Islet of Langerhans (tissue), 1 donor: ENCODE results near the gene ANO1.

Experiments used
- FAIRE-seq: peaks from one replicate; lab custom pipeline; 2011; peaks lifted over from hg19 to GRCh38; lab: Jason Lieb, UNC

The ANO1 gene

DNA sequence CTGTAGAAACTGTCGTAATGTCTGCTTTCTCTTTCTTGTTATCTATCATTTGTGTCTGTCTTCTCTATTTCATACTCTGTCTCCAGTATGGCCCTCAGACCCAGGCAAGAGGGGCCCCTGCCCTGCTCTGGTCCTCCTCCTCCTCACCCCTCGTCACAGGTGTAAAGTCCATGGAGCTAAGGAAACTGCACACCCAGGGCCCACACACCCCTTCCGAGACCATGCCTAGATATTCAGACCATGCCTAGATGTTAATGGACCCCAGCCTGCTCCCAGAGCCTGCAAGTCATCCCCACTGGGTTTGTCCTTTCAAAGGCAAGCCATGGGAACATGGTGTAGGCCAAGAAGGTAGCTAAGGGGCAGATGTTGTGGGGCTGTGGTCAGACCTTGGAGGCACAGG lies 24.1 kb upstream of the ANO1 start:
- FAIRE-seq, result no peak

DNA sequence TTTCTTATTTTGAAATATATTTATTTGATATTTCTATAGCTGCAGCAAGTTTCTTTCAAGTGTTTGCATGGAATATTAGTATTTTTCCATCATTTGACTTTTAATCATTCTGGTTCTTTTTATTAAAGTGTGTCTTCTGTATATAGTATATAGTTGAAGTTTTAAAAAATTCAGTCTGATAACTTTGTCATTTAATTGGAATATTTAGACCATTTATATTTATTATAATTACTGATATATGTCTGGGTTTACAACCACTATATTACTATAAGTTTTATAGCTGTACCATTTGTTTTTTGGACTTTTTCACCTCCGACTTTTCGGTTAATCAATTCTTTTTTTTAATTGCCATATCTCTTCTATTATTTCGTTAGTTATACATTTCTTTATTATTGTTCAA lies 22.7 kb upstream of the ANO1 start:
- FAIRE-seq, result no peak

DNA sequence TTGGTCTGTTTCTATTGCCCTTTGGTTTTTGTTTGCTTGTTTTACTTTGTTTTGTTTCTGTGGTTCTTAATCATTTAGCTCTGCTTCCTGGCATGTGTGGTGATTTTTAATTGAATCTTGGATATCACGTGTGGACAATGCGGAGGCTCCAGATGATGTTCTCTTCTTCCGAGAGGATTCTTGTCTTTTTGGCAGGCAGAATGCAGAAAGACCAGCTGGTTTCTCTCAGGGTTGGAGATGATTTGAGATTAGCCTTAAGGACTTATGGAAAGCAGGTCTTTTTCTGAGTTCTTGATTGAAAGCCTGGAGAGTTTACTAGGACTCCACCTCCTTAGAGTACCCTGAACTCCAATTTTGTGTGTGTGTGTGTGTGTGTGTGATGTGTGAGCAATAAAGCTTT lies 21.0 kb upstream of the ANO1 start:
- FAIRE-seq, result no peak

DNA sequence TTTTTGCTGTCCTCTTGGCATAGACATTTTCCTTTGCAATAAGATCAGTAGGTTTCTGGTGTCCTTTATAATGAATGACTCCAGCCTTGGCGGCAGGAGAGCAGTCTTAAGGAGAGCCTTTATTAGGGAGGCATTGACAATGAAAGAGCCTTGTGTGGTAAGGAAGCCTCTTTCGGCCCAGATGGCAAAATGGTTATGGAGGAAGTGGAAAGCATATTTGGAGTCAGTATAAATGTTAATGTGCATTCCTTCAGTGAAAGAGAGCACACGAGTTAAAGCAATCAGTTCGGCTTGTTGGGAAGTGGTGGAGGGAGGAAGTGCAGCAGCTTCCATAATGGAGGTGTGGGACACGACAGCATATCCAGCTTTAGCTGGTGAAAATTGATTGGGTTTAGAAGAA lies 18.1 kb upstream of the ANO1 start:
- FAIRE-seq, result no peak

DNA sequence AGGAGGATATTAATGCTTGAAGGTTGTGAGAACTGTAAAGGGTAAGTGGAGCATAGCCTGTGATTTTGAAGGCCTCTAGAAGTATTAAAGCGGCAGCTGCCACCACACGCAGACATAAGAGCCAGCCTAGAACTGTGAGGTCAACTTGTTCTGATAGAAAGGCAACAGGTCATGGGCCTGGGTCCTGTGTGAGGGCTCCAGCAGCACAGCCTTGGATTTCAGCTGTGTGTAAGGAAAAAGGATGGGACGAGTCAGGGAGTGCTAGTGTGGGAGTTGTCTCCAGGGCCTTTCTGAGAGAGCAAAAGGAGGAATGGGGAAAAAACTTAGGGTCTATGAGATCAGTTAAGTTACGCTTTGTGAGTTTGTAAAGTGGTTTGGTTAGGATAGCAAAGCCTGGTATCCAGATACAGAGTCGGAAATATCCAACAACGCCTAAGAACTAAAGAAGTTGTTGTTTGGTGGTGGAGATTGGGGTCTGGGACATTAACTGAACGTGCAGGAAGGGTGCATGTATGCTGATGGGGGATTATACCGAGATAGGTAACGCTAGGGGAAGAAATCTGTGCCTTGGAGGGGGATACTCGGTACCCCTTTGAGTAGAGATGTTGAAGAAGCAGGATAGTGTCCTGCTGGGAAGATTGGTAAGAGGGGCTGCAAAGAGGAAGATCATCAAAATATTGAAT lies 17.4 kb upstream of the ANO1 start:
- no peak for FAIRE-seq

DNA sequence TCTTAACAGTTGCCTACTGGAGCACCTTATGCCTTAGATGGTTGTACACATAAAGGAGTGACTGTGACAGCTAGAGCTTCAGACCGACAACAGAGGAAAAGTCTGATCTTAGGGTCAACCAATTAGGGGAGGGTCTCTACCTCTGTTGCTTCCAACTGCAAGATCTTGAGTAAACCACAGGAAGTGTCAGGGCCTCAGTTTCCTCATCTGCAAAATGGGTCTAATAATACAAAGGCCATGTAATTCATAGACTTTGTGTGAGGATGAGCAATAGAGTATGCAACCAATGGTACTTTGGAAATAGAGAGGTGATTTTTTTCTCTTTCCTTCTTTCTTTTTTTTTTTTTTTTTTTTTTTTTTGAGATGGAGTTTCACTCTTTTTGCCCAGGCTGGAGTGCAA lies 16.4 kb upstream of the ANO1 start:
- FAIRE-seq, result no peak

DNA sequence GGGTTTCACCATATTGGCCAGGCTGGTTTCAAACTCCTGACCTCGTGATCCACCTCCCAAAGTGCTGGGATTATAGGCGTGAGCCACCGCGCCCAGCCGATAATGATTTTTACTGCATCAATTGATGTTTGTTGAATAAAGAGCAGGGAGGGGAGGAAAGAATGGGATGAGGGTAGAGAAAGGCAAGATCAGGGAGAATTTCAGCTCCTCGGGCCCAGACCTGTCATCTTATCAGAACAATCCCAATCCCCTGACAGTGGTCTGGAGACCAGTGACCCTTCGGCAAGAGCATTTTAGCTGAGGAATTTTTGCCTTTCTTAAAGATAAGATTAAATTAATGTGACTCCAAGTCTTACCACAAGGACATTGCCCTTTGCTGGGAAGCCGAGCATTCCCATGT lies 15.0 kb upstream of the ANO1 start:
- FAIRE-seq, result no peak

DNA sequence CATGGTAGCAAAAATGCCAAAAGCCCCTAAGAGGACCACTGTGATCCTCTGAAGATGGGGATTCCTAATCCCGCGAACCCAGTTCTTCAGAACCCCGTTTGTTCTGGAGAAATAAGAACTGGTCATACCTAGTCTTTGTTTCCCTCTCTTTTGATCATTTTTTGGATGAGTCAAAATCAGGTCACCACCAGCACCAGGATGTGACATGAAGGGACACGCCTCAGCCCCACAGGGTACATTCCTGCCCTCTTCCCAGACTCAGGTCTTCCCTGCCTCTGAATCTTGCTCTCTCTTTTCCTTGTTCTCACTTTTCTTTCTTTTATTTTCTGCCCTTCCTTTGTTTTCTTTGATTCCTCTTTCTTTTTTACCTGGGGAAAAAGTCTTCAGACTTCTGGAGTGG lies 14.6 kb upstream of the ANO1 start:
- no peak for FAIRE-seq

DNA sequence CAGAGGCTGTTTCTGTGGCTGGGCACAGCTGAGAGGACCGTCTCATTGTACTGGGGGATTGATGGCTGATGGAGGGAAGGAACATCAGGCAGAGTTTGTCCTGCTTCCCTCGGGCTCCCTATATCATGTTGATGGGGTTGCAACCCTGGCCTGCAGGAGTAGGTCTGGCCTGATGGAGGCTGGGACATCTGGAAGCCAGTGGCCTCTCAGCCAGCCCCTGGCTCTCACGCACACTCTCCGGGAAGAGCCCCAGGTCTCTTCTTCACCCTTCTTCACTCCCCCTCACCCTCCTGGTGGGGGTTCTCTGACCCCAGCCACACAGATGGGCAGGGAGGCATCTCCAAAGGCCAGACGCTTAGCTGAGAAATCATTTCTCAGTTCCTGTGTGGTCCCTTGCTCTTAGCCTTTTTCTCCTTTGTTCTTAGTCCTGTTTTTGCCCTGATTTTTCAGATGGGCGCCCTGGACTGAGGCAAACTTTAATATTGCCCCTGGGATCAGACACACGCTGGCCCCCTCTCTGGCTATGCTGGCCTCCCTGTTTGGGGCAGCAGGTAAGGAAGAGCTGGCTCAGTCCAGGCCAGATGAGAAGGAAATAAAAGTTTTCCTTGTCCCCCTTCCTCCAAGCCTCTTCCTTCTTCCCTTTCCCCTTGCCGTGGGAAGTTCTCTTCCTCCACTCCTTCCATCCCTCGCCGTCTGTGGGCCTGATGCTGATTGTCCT lies 13.9 kb upstream of the ANO1 start:
- FAIRE-seq, result no peak

DNA sequence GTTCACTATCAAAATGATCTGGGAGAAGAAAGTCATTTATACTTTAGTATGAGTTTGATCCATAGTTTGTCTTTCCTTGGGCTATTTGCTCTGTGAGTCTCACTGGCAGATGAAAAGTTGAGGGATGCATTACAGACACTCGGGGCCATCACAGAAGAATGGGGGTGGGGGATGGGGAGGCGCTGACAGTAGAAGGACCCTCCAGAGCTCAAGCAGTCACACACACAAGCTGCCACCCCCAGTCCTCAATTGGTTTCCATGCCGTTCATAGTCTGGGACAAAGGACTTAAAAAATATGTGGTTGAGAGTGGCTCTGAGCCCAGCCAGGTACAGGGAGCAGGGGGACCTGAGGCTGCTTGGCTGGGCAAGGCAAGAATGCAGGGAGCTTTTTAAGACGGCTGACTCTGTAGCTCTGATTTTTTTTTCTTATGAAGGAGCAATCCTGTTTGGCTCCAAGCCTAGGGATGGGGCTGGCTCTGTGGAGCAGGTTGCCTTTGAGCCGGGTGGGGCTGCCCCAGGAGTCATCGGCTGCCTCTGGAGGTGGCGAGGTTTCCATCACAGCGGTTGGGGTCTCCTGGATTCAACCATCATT lies 13.3 kb upstream of the ANO1 start:
- FAIRE-seq, result no peak

DNA sequence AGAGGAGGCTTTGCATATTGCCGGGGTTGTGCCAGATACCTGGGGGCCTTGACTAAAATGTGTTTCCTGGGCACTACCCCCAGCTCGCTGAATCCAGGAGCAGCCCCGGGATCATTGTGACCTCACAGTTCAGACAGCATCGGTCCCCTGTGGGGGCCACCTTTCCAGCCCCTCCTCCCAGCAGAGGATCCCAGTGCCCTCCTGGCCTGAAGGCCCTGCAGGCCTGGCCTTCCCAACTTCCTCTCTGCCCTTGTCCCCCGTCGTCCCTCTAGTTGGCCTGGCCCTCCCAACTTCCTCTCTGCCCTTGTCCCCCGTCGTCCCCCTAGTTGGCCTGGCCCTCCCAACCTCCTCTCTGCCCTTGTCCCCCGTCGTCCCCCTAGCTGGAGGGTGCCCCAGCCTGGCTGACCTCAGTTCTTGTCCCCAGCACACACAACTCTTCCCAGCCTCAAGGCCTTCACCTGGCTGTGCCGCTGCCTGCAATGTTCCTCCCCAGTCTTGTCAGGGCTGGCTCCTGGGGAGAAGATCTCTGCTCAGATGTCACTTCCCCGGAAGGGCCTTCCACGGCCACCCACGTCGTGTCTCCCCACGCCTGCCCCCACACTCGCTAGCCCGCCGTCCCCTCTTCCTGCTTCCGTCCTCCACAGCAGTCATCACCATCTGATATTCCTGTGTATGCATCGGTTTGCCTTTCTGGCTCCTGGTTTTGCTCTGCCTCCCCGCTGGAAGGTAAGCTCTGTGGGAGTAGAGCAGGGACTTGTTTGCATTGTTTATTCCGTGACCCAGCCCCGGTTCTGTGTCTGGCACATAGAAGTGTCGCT lies 12.6 kb upstream of the ANO1 start:
- no peak for FAIRE-seq

DNA sequence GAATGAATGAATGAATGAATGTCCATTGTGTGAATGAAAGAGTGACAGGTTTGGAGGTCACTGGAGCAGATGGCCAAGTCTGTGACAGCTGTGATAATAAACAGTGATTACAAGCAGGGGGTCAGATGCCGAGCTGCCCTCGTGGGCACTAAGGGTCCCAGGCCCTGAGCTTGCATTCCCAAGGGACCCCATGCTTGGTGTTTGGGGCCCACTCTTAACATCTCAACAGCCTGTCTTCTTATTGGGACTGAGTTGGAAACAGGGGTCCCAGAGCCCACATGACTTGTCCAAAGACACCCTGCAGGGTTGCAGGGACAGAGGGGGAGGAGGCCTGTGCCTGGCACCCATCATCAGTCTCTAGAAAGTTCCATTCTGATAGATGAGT lies 12.0 kb upstream of the ANO1 start:
- no peak for FAIRE-seq

DNA sequence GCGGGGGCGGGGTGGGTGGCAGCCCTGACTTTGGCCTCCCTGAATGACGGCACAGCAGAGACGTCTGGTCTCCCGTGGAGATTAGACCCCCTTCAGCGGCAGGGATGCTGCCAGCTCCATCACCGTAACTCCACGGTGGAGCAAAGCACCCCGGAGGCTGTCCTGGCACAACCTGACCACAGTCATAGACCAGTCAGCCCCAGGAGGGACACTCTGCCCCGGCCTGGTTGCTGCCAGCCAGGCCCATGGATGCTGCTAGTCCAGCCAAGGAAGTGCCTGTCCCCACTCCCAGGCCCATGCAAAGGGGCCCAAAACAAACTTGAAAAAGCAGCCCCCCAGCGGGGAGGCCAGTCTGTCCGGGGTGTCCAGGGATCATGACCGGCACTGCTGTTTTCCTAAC lies 11.5 kb upstream of the ANO1 start:
- no peak for FAIRE-seq

DNA sequence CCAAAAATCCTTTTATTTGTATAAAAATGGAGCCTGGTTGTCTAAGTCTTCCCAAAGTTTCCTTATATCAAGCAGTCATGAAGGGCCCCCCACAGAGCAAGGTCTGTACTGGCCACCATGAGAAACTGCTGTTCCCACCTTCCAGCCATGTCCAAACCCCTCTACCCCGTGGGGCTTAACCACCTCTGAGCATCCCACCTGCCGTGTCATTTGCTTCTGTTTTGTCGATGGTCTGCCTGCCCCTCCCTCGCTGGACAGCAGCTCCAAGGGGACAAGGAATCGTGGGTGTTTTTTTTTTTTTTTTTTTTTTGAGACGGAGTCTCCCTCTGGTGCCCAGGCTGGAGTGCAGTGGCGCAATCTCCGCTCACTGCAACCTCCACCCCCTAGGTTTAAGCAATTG lies 11.1 kb upstream of the ANO1 start:
- no peak for FAIRE-seq

DNA sequence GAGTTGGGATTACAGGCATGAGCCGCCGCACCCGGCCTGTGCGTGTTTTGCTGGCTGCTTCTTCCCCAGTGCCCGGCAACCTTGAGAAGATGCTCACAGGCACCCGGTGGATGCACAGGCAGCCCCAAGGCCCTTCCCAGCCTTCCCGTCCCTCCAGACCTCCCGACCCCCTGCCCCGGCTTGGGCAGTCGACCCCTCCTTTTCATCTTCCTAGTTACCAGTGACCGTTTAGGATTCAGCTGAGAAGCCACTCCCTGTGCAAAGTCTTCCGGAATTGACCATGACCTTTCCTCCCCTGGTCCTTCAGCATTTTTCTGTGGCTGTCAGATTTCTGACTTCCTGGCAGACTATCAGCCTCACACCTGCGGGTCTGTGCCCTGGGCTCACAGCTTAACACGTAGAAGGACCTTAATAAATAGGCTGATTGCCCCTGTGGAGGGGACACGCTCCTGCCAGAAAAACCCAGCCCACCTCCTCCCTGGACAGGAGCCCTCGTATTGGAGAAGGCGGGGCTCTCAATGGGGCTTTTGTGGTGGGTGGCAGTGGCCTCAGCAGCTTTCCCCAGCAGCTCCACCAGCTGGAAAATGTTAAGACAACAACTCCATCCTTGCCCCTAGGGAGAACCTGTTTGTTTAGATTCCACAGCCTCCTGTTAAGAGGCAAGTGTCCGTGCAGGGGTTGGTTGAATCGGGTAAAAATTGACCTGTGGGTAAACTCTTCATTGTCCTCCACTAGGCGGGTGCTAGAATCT lies 10.4 kb upstream of the ANO1 start:
- FAIRE-seq, result no peak

DNA sequence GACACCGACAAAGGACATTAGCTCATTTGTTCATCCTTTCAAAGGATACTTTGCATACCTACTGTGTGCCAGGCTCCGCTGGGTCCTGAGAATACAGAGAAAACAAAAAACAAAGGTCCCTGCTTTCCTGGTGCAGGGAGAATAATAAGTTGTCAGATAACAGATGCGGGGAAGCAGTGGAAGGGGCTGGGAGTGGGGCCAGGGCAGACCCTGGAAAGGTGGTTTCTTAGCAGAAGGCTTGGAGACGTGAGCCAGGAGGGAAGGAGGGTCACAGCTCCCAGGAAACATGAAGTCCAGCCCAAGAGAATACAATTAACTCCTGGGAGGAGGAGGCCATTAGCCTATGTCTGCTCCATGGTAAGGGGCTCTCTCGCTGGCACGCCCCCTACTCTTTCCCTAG lies 9.8 kb upstream of the ANO1 start:
- no peak for FAIRE-seq

DNA sequence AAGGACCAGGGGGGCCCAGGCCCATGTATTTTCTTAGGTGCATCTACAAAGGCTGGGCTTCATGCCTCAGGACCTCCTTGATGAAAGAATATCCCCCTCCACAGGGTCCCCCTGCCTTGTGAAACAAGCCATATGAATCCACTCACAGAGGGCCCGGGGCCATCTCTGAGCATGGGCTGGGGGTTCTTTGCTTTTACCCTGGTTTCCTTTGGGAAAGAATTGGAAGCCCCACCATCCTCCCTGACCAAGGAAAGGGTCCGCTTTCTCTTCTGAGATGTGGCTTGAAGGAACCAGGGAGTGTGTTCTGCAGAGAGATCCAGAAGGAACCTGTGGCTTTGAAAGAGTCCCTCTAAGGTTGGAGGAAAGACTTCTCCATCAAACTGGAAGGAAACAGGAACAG lies 9.2 kb upstream of the ANO1 start:
- no peak for FAIRE-seq

DNA sequence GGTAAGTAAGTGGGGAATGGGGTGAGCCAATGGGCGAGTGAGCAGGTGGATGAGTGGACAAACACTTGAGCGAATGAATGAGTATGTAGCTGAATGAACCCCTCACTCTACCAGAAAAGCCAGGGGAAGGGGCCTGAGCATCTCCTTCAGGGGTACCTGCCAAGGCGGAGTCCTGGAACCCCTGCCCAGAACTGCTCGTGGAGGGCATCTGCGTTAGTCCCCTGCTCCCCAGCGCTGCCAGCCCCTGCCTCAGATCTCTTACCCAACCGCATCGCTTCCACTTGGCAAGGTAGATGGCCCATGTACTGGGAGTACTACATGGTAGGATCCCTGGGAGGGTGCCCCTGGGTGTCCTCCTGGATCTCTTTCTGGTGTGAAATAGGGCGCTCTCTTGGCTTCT lies 7.4 kb upstream of the ANO1 start:
- FAIRE-seq, result no peak

DNA sequence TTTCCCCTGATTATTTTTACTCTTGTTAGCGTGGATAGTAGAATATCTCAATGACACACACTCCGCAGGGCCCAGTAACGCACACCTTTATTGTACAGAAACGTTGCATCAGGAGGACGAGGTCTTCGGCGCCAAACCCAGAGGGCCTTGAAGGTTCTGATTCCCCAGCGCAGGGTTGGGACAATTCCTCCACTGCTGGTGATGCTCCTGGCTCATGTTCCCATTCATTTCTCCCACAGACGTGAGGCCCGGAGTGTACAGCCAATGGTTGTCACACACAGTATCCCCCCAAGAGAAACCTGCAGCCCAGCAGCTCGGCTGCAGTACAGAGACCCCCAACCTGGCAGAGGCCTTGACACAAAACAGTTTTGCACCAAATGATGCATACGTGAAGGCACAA lies 6.1 kb upstream of the ANO1 start:
- no peak for FAIRE-seq

DNA sequence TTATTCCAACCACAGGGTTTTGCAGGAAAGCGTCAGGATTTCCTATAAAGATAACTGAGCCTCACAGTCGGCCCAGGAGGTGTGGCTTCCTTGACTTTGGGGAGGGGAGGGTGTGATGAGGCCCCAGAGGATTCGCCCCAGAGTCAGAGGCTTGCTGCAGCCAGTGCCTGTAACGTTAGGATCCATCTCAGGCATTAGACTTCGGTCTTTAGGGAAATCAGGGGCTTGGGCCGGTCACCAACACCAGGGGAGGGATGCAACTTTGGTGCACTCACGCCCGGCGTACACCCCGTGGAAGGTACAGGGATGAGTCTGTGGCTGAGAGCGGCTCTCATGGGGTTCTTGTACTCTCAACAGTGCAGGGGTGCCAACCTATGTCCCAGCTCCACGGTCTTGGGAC lies 5.7 kb upstream of the ANO1 start:
- no peak for FAIRE-seq

DNA sequence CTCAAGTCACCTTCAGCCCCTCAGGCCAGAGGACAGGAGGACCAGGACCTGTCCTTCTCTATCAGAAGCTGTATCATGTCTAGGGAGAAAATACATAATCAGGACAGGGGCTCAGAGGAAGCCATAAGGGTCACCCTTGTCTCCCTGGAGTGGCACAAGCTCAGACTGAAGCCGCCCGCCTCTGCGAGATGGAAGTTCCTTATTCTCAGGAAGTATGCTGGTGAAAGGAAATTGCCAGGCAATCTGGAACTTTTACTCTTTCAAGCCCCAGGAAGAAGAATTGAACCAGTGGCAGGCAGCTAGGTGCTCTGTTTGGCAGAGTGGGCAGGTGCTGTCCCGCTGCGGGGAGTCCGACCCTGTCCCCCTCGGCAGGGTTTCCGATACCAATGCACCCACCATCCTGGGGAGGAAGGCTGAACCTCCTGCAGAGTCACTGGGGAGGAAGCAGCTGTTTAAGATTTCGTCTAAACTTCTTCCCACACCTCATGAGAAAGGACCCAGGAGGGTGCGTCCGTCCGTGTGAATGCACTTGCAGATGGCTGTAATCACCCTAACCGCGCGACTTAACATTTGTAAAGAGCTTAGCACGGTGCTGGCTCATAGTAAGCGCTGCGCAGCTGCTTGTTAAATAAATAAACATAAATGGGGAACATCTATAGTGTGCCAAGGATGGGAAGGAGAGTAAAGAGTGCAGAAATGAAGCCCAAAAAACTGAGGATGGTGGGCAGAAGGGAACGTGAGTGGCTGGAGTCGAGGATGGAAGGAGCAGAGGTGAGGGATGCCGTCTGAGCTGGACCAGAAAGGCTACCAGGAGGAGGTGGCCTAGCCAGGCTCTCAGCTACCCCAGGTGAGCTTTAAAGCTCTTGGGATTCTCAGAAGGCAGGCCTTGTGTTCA lies 5.0 kb upstream of the ANO1 start:
- FAIRE-seq, result no peak
